ENCODE measurements around the gene EDC3. TPM values are rescaled to one million over a fixed set of nuclear protein-coding genes. Genes with fewer than 3 reads are reported as not detected.
"Not testable (repeated sequence)": the region's sequence is repeated elsewhere in the genome, so short reads cannot be mapped to it uniquely, and the experiment has no call there.

The EDC3 gene
- total RNA-seq, 1 donor from 2014 or later, result 27.2 TPM

- DNase-seq (ENCODE audit: low spot score), result no peak
Observed at GRCh38 chr15:74653426-74654102, 42.3 kb downstream of the EDC3 start.

GRCh38 chr15:74651242-74651741, 44.5 kb downstream of the EDC3 start:
- no peak for DNase-seq (ENCODE audit: low spot score)

GRCh38 chr15:74648051-74648842, 47.6 kb downstream of the EDC3 start:
- DNase-seq (ENCODE audit: low spot score), result no peak

- no peak for DNase-seq (ENCODE audit: low spot score)
Observed at GRCh38 chr15:74646480-74646879, 49.3 kb downstream of the EDC3 start.

- no peak for DNase-seq (ENCODE audit: low spot score)
Observed at GRCh38 chr15:74643665-74644204, 52.1 kb downstream of the EDC3 start.

- DNase-seq (ENCODE audit: low spot score), result no peak
Observed at GRCh38 chr15:74642734-74643664, 52.8 kb downstream of the EDC3 start.

- DNase-seq (ENCODE audit: low spot score), result no peak
Observed at GRCh38 chr15:74642348-74642733, 53.5 kb downstream of the EDC3 start.

GRCh38 chr15:74641151-74641550, 54.7 kb downstream of the EDC3 start:
- no peak for DNase-seq (ENCODE audit: low spot score)

GRCh38 chr15:74636984-74637383, 58.8 kb downstream of the EDC3 start:
- no peak for DNase-seq (ENCODE audit: low spot score)

- no peak for DNase-seq (ENCODE audit: low spot score)
Observed at GRCh38 chr15:74635228-74635627, 60.6 kb downstream of the EDC3 start.

- no peak for DNase-seq (ENCODE audit: low spot score)
Observed at GRCh38 chr15:74633781-74634180, 62.0 kb downstream of the EDC3 start.

GRCh38 chr15:74632601-74633000, 63.2 kb downstream of the EDC3 start:
- DNase-seq (ENCODE audit: low spot score), result no peak

- no peak for DNase-seq (ENCODE audit: low spot score)
Observed at GRCh38 chr15:74631935-74632560, 63.8 kb downstream of the EDC3 start.

- DNase-seq (ENCODE audit: low spot score), result no peak
Observed at GRCh38 chr15:74631408-74631807, 64.4 kb downstream of the EDC3 start.

- no peak for DNase-seq (ENCODE audit: low spot score)
Observed at GRCh38 chr15:74631087-74631385, 64.8 kb downstream of the EDC3 start.

GRCh38 chr15:74630284-74631086, 65.3 kb downstream of the EDC3 start:
- no peak for DNase-seq (ENCODE audit: low spot score)

GRCh38 chr15:74629696-74630095, 66.1 kb downstream of the EDC3 start:
- not testable (repeated sequence) for DNase-seq (ENCODE audit: low spot score)

- no peak for DNase-seq (ENCODE audit: low spot score)
Observed at GRCh38 chr15:74628949-74629348, 66.9 kb downstream of the EDC3 start.

GRCh38 chr15:74628199-74628598, 67.6 kb downstream of the EDC3 start:
- no peak for DNase-seq (ENCODE audit: low spot score)

- no peak for DNase-seq (ENCODE audit: low spot score)
Observed at GRCh38 chr15:74627766-74628165, 68.1 kb downstream of the EDC3 start.
